HepG2 (cell line): ENCODE results near the gene MARVELD3. TPM values are rescaled to one million over a fixed set of nuclear protein-coding genes. Genes with fewer than 3 reads are reported as not detected.
A peak's percentile ranks its signal among the peaks of the same experiment; 100 is the strongest.

Experiments used
- ARNT ChIP-seq: fragments of 450-650 bp; IDR thresholded peaks from 2 replicates; pipeline ENCODE4 v1.6.1; 2017
- CREM ChIP-seq, 2 experiments: sonication (generic) in 1 of 2; formaldehyde crosslinking in 1 of 2; IDR thresholded peaks; 2 replicates each; pipeline versions ENCODE4 v1.4.0 to v1.6.1; 2016 to 2020; ENCODE audit warnings: antibody characterized with exemption in 1 of 2, mild to moderate bottlenecking in 1 of 2, missing genetic modification reagents in 1 of 2
- HOMEZ ChIP-seq: IDR thresholded peaks from 2 replicates; pipeline ENCODE4 v1.6.1; 2016; ENCODE audit warnings: low read depth
- IRF2 ChIP-seq: IDR thresholded peaks from 2 replicates; pipeline ENCODE4 v1.6.1; 2018; ENCODE audit warnings: missing genetic modification reagents, missing compliant biosample characterization
- MIER3 ChIP-seq: IDR thresholded peaks from 2 replicates; pipeline ENCODE4 v1.6.1; 2016; ENCODE audit warnings: missing compliant biosample characterization, borderline replicate concordance
- NCOA1 ChIP-seq: sonication (generic); formaldehyde crosslinking; IDR thresholded peaks from 2 replicates; pipeline ENCODE4 v1.9.0; 2021; ENCODE audit warnings: missing genetic modification reagents
- PAWR ChIP-seq: sonication (generic); formaldehyde crosslinking; IDR thresholded peaks from 2 replicates; pipeline ENCODE4 v1.4.0; 2020; ENCODE audit warnings: missing genetic modification reagents, mild to moderate bottlenecking, borderline replicate concordance
- SNAPC2 ChIP-seq: sonication (generic); formaldehyde crosslinking; IDR thresholded peaks from 2 replicates; pipeline ENCODE4 v1.8.1; 2022; ENCODE audit warnings: mild to moderate bottlenecking, missing genetic modification reagents
- SOX5 ChIP-seq: IDR thresholded peaks from 2 replicates; pipeline ENCODE4 v1.6.1; 2016; ENCODE audit warnings: borderline replicate concordance
- TSC22D2 ChIP-seq: sonication (generic); formaldehyde crosslinking; IDR thresholded peaks from 2 replicates; pipeline ENCODE4 v1.5.1; 2020; ENCODE audit warnings: missing genetic modification reagents, mild to moderate bottlenecking, borderline replicate concordance
- YEATS2 ChIP-seq: sonication (generic); formaldehyde crosslinking; IDR thresholded peaks from 2 replicates; pipeline ENCODE4 v1.4.0; 2020; ENCODE audit warnings: missing genetic modification reagents, borderline replicate concordance
- ZNF276 ChIP-seq: sonication (generic); formaldehyde crosslinking; IDR thresholded peaks from 2 replicates; pipeline ENCODE4 v1.4.0; 2020; ENCODE audit warnings: mild to moderate bottlenecking, low read depth, missing genetic modification reagents
- ZNF512B ChIP-seq: sonication (generic); formaldehyde crosslinking; IDR thresholded peaks from 2 replicates; pipeline ENCODE4 v1.5.1; 2020; ENCODE audit warnings: missing genetic modification reagents, mild to moderate bottlenecking, borderline replicate concordance
- ZSCAN31 ChIP-seq: sonication (generic); formaldehyde crosslinking; IDR thresholded peaks from 2 replicates; pipeline ENCODE4 v1.5.0; 2020; ENCODE audit warnings: low read depth, mild to moderate bottlenecking, missing genetic modification reagents
- ZSCAN5A ChIP-seq: sonication (generic); formaldehyde crosslinking; IDR thresholded peaks from 2 replicates; pipeline ENCODE4 v1.8.0; 2022; ENCODE audit warnings: mild to moderate bottlenecking, missing genetic modification reagents, borderline replicate concordance
- polyA plus RNA-seq, 8 experiments: library from polyadenylated mRNA; depleted of rRNA in 3 of 8; stranded (reverse) in 7 of 8; unstranded in 1 of 8; fragments of >200 nt; fragmentation: Illumina TruSeq in 4 of 8; extraction: Trizol in 4 of 8; gene quantifications; 2 replicates each; pipeline versions ENCODE4 v1.2.1 to v1.2.3, GENCODE V29; 2011 to 2016; ENCODE audit warnings: low read depth in 4 of 8, missing spikeins in 1 of 8, mixed read lengths in 1 of 8; ENCODE audit not compliant: insufficient read depth in 1 of 8
- total RNA-seq, 5 experiments: library from RNA; depleted of rRNA; stranded (reverse); fragments of >200 nt; fragmentation: Illumina TruSeq; extraction: Trizol; gene quantifications; 2 replicates each; pipeline ENCODE4 v1.2.3, GENCODE V29; 2016; ENCODE audit warnings: low read depth in 1 of 5

MARVELD3 gene
- total and polyA plus RNA-seq, 2 of the 13 experiments (the other 11 are each of a cell fraction or from before 2014, with no cell fraction given), result 4.8 to 5.6 TPM

GRCh38 chr16:71585318-71585703 is 40.7 kb upstream of the MARVELD3 start (continued):
- TF ChIP-seq HOMEZ (CRISPR knock-in tag) (peak; percentile 68; the same call in 1 of the 2 replicates), MIER3 (0 out of 2 replicates have a peak, but pooled peaks have one; percentile 10), YEATS2 (no peak; the same call in 1 of the 2 replicates), SNAPC2 (CRISPR knock-in tag) (peak; percentile 85; the same call in 1 of the 2 replicates), CREM (IDR thresholded peaks at IDR 0.05) (peak; percentile 51; the same call in 1 of the 2 replicates), CREM (CRISPR knock-in tag; IDR thresholded peaks at IDR 0.05) (no peak), ZSCAN31 (CRISPR knock-in tag) (no peak), ARNT (no peak), SOX5 (CRISPR knock-in tag) (peak; percentile 62; the same call in 1 of the 2 replicates), ZNF512B (0 out of 2 replicates have a peak, but pooled peaks have one; percentile 9), PAWR (CRISPR knock-in tag) (no peak), TSC22D2 (no peak), ZNF276 (CRISPR knock-in tag) (no peak), NCOA1 (CRISPR knock-in tag) (no peak), ZSCAN5A (CRISPR knock-in tag) (no peak), IRF2 (CRISPR knock-in tag) (peak; percentile 71)
